ENCODE results near the gene SPATS2.

Gene SPATS2

GRCh38 chr12:49489720-49490119 lies 122.5 kb downstream of the SPATS2 start:
- Histone ChIP-seq H3K27ac (no peak overlapping the region), H3K4me1 (ENCODE audit: control insufficient read depth in 1 of 2, insufficient read depth in 1 of 2, low read depth in 1 of 2, low read length in 1 of 2) (no peaks in the 10 kb centered on the region), H3K4me3 (ENCODE audit: low read depth in 1 of 2, low read length in 1 of 2) (no peak overlapping the region), H3K9me3 (no peaks in the 10 kb centered on the region), H3K36me3 (no peaks in the 10 kb centered on the region), H3K27me3 (no peaks in the 10 kb centered on the region)
- TF ChIP-seq CTCF (IDR thresholded peaks at IDR 0.05) = no peak

- H3K27me3 ChIP-seq = no peaks in the 10 kb centered on the region
- no peaks in the 10 kb centered on the region for H3K9me3 ChIP-seq
- no peak for TF ChIP-seq CTCF (IDR thresholded peaks at IDR 0.05)
- H3K4me3 ChIP-seq (ENCODE audit: low read depth in 1 of 2, low read length in 1 of 2) = no peak overlapping the region
- H3K36me3 ChIP-seq = no peaks in the 10 kb centered on the region
- no peak overlapping the region for H3K27ac ChIP-seq
- no peaks in the 10 kb centered on the region for H3K4me1 ChIP-seq (ENCODE audit: control insufficient read depth in 1 of 2, insufficient read depth in 1 of 2, low read depth in 1 of 2, low read length in 1 of 2)
Observed at GRCh38 chr12:49491823-49492222, 124.6 kb downstream of the SPATS2 start.

- Histone ChIP-seq H3K4me3 (ENCODE audit: low read depth in 1 of 2, low read length in 1 of 2) (no peak overlapping the region), H3K27me3 (no peaks in the 10 kb centered on the region), H3K36me3 (no peaks in the 10 kb centered on the region), H3K9me3 (no peaks in the 10 kb centered on the region), H3K4me1 (ENCODE audit: control insufficient read depth in 1 of 2, insufficient read depth in 1 of 2, low read depth in 1 of 2, low read length in 1 of 2) (no peaks in the 10 kb centered on the region), H3K27ac (no peak overlapping the region)
- TF ChIP-seq CTCF (IDR thresholded peaks at IDR 0.05) = no peak
Observed at GRCh38 chr12:49493900-49494299, 126.6 kb downstream of the SPATS2 start.

GRCh38 chr12:49496417-49497360 lies 129.4 kb downstream of the SPATS2 start:
- no peak overlapping the region for H3K27ac ChIP-seq
- H3K4me3 ChIP-seq (ENCODE audit: low read depth in 1 of 2, low read length in 1 of 2) = no peak overlapping the region
- H3K27me3 ChIP-seq = no peaks in the 10 kb centered on the region
- TF ChIP-seq CTCF (IDR thresholded peaks at IDR 0.05) = no peak
- H3K9me3 ChIP-seq = no peaks in the 10 kb centered on the region
- H3K36me3 ChIP-seq = no peaks in the 10 kb centered on the region
- H3K4me1 ChIP-seq (ENCODE audit: control insufficient read depth in 1 of 2, insufficient read depth in 1 of 2, low read depth in 1 of 2, low read length in 1 of 2) = no peaks in the 10 kb centered on the region

- H3K27ac ChIP-seq = no peak overlapping the region
- no peaks in the 10 kb centered on the region for H3K9me3 ChIP-seq
- H3K27me3 ChIP-seq = no peaks in the 10 kb centered on the region
- H3K36me3 ChIP-seq = no peaks in the 10 kb centered on the region
- H3K4me3 ChIP-seq (ENCODE audit: low read depth in 1 of 2, low read length in 1 of 2) = no peak overlapping the region
- no peaks in the 10 kb centered on the region for H3K4me1 ChIP-seq (ENCODE audit: control insufficient read depth in 1 of 2, insufficient read depth in 1 of 2, low read depth in 1 of 2, low read length in 1 of 2)
- TF ChIP-seq CTCF (IDR thresholded peaks at IDR 0.05) = no peak
Observed at GRCh38 chr12:49501895-49502294, 134.6 kb downstream of the SPATS2 start.
